NCI-H1694 treated with DMSO at 0.1 percent for 48 hours (cell line): ENCODE results near the gene DENND1A.
"Not testable (repeated sequence)": the region's sequence is repeated elsewhere in the genome, so short reads cannot be mapped to it uniquely, and the experiment has no call there.

ENCODE experiments used
- DNase-seq: peaks from one replicate; lab custom pipeline; 2025; lab: John Stamatoyannopoulos, UW

Gene DENND1A

DNA sequence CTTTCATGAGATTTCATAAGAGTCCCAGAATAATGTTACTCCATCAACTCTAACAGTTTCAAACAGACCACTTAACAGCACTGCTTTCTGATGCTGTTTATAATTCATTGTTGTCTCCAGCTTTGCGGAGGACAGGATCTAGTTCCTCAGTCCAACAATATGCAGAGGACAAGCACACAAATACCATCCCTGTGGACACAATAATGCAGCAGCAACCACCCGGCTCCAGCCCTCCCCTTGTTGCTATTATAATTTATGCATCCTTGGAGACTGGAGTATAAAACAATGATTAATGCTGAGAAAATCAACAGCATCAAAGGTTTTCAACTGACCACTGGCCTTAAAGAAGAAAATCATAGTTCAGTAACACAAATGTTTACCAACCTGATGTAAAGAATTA, 108.3 kb downstream of the DENND1A start:
- DNase-seq, result no peak

- no peak for DNase-seq
Observed at GRCh38 chr9:123820139-123820538, 109.8 kb downstream of the DENND1A start.

DNA sequence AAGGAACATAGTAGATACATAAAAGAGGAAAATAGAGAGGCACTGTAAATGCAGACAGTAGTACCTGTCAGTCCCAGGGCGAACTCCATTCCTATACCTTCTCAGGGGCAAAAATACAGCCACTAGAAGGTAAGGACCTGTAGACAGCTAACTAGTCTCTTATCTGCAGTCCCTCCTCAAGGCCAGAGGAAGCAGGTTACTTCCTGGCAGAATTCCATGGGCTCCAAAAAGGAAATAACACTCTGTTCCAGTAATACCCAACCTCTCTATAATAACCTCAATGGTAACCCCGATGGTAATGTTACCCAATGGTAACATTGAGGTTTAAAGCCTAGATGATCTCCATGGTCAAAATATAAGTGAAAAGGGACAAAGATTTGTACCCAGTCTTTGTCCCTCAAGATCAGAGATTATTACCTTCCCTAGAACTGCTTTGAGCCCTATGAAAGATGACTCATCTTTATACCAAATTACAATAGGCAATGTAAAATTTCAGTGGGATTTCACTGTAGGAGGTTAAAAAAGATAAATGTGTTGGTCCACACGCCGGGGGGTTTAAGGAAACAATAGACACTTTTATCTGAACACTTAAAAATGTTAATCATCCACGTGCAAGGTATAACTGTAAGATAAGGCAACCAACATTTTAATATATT, 113.0 kb downstream of the DENND1A start:
- DNase-seq, result no peak

DNA sequence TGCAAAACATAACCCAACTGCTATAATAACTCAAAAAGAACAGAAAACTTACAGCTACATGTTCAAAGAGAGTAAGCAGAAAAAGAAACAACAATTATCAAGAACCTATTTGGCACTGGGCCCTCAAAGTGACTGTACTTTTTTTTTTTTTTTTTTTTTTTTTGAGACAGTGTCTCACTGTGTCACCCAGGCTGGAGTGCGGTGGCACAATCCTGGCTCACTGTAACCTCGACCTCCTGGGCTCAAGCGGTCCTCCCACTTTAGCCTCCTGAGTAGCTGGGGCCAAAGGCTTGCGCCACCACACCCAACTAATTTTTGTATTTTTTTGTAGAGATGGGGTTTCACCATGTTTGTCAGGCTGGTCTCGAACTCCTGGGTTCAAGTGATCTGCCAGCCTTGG, 114.1 kb downstream of the DENND1A start:
- not testable (repeated sequence) for DNase-seq

DNA sequence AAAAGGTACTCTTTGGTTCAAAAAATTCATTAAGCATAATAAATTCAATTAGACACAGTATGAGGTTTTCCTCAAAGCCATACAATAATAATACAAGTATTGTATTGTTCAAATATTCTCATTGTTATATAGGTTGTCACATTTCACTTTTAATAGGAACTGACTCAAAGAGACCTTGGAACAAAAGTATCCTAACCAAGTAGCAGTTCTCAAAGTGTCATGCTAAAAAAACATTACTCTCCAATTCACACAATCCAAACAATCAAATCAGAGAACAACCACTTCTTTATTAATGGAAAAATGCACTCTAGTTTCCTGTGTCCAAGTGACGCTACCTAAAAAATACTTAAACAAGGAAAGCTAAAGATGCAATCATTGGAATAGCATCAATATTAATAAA, 115.4 kb downstream of the DENND1A start:
- no peak for DNase-seq

GRCh38 chr9:123812984-123813383, 116.9 kb downstream of the DENND1A start:
- DNase-seq, result no peak

- DNase-seq, result no peak
Observed at GRCh38 chr9:123807251-123807650, 122.7 kb downstream of the DENND1A start.

DNA sequence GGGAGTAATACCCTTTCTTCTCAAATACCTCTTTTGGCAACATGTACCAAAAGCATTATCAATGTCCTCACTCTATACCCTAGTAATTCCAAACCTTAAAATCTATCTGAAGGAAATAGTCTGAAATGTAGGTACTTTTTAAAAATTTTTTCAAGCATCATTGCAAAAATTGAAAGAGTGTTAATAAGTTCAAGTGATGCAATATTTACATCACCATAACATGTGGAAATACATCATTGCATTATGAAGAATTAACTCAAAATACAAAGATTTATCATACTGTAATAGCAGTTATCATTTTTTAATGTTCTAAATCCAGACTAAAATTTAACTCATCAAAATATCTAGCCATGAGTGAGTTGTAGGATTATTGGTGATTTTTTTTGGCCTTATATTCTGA, 123.1 kb downstream of the DENND1A start:
- DNase-seq, result no peak

DNA sequence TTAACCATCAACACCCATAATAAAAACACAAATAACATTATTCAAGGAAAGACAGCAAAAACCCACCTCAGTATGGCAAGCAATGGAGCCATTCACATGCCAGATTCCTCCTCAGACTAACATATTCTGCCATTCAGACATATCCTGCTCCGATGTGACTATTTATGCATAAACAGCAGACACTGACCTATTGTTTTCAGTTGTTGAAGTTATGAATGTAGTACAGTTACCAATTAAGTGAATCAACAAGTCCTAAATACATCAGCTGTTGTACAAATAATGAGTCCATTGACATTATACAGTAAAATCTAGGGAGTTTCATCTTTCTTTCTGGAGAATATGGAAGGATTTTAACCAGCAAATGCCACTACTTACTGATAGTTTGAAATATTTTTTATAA, 131.7 kb downstream of the DENND1A start:
- DNase-seq, result peak; percentile 8

DNA sequence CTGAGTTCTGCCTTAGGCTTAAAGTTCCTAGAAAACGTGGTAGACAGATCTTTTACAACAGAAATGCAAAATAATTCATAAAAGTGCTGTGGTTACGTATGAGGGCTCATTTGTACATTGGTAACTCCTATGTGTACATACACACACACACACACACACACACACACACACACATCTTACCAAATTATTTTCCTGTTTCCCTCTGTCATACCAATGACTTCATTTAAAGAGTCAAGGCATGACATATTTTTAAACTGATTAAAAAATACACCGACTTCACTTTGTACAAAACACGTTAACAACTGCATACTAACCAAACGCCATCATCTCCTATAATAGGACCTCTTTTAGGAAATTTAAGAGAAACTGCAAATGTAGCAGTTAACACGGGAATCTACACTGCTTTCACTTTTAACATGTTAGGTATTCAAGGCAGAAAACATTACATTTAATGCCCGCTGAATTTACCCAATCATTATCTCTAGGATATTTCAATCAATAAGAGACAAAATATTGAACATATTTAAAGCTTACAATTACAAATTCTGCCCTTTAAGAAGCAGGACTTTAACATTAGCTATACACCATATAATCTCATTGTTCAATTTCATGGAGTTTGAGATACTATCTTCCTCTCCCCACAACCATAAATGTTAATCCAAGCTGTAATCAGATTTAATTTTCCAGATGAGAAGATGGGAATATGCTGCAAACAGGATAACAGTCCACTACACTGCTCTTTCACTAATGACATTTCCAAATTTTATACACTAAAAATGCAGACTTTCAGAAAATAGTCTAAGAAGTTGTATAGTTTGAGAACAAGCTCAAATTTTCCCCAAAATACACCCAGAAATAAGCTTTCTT, 133.1 kb downstream of the DENND1A start:
- no peak for DNase-seq

DNA sequence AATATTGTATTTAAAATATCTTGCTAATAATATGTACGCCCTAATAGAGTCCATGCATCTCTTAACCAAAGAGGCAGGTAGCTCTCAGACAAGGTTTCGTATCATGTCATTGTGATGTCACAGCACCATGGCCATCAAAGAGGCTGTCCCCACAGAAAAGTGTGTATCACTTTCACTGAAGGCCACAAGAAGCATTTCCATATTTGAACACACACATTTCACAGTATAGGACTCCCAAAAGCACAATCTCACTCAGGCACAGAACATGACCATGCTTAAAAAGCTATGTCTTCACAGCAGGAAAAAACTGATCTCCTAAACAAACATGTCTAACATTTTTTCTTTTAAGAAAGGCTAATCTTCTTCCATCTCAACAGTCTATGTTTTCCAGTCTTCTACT, 133.8 kb downstream of the DENND1A start:
- DNase-seq, result no peak

- DNase-seq, result no peak
Observed at GRCh38 chr9:123795336-123795735, 134.6 kb downstream of the DENND1A start.

GRCh38 chr9:123792501-123792900, 137.4 kb downstream of the DENND1A start:
- DNase-seq, result no peak

DNA sequence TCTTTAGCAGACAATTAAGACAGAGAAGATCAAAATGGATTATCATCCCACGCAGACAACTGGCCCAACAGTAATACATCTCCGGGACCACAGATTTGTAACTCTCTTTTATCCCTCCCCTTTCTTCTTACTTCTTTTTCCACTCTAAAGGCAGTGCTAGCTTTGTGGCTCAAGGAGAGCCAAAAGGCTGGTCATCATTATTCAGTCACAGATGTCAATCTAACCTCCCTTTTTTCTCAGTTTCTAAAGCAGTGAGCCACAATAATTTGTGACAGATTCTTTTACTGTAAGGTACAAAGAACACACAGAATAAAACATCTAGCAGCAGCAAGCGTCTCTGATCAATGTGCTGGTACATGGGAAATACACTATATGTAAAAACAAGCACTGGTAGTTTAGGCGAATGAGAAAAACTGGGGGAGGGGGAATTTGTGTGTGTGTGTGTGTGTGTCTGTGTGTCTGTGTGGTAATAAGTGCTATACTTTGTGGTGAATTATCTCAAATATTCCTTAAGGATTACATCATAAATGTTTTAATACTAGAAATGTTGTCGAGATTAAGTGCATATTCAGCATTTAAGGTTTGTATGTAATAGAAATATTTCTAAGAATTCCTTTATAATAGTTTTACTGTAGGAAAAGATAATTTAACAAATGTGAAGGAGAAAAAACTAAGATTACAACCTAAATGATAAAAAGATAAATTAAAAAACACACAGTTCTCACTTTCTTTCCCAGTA, 140.2 kb downstream of the DENND1A start:
- no peak for DNase-seq

GRCh38 chr9:123787416-123787815, 142.5 kb downstream of the DENND1A start:
- no peak for DNase-seq

GRCh38 chr9:123784518-123784917, 145.4 kb downstream of the DENND1A start:
- DNase-seq, result no peak

- no peak for DNase-seq
Observed at GRCh38 chr9:123778232-123778902, 151.6 kb downstream of the DENND1A start.

DNA sequence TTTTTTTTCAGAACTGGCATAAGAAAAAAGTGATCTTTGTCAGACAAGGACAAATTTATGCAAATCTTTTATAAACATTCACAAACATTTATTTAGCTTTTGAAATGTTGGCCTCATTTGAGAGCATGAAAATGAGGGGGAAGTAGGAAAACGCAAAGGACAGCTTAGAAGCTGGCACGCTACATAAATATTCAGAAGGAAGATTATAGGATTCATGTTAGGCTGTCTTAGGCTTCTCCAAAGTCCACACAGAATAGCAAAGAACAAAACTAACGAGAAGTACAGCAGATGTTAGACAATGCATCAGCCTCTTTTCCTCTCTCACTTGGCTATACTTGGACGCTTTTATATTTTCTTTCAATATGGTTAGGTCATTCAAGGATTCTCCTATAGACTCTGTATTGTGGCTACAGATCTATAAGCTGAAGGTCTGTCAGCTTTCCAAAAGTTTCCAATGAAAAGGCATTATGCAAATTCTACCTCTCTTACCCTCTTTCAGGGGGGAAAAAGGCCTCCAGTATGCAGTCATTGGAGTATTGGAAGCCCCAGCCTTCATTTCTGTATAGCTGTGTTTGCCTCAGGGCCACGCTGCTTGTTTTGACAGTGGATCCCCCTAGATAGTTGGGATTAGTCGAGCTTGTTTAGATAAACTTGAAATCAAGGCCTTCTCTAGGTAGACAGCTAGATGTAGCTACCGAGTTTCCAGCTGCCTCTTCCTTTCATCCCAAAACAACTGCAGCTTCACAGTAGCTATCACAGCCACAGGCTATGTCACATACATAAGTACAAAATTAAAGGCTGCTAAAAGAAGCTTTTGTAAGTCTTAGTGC, 153.0 kb downstream of the DENND1A start:
- DNase-seq, result no peak

- DNase-seq, result no peak
Observed at GRCh38 chr9:123775289-123776284, 154.3 kb downstream of the DENND1A start.

- DNase-seq, result no peak
Observed at GRCh38 chr9:123773783-123774182, 156.1 kb downstream of the DENND1A start.
